Esophagus mucosa (tissue), 1 donor: ENCODE measurements around the gene STEAP4. TPM values are rescaled to one million over a fixed set of nuclear protein-coding genes. Genes with fewer than 3 reads are reported as not detected.
"Not testable (repeated sequence)": the region's sequence is repeated elsewhere in the genome, so short reads cannot be mapped to it uniquely, and the experiment has no call there.

Experiments used
- ATAC-seq: fragments of 200-7000 bp; cut with Tn5 transposase; one replicate; pipeline ENCODE4 v1.9.1; 2020
- total RNA-seq: library from RNA; stranded (reverse); gene quantifications from one replicate; pipeline ENCODE4 v1.2.4, GENCODE V29; 2023
- donor health status: DM: yes; HTN: yes; CAD: no.

STEAP4 gene
- total RNA-seq, 1 donor from 2014 or later: 23.6 TPM

DNA sequence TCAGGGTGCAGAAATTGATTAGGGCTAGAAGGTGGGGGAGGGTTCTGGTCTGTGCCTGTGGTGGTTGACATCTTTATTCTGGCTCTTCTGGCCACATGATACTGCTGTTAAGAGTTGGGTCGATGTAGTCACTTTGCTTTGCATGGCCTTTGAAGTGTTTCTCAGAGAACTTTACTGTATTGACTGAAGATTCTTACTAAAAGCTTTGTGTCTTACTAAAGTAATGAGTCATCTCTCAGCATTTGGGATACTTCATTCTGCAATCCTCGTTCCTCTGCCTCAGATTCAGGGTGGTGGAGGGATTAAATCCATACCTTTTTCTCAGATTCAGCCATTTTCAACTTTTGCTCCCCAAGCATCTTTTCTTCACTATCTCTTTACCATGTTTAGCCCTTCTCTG, 38.6 kb downstream of the STEAP4 start:
- ATAC-seq: no peak

DNA sequence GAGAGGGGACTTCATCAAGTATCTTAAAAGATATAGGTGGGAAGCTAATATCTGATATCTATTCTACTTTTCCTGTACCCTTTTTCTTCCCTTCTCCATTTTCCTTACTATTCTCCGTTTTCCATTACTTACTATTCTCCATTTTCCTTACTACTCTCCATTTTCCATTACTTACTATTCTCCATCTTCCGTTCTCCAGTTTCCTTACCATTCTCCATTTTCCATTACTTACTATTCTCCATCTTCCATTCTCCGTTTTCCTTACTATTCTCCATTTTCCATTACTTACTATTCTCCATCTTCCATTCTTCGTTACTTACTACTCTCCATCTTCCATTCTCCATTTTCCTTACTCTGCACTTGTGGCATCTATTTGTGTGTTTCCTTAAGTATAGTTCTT, 39.3 kb downstream of the STEAP4 start:
- ATAC-seq: no peak

DNA sequence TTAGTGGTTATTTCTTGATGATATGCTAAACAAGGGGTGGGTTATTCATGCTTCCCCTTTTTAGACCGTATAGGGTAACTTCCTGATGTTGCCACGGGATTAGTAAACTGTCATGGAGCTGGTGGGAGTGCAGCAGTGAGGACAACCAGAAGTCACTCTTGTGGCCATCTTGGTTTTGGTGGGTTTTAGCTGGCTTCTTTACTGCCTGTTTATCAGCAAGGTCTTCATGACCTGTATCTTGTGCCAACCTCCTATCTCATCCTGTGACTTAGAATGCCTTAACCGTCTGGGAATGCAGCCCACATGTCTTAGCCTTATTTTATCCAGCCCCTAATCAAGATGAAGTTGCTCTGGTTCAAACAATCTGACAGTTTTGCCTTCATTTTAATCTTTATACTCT, 41.7 kb downstream of the STEAP4 start:
- ATAC-seq: not testable (repeated sequence)

DNA sequence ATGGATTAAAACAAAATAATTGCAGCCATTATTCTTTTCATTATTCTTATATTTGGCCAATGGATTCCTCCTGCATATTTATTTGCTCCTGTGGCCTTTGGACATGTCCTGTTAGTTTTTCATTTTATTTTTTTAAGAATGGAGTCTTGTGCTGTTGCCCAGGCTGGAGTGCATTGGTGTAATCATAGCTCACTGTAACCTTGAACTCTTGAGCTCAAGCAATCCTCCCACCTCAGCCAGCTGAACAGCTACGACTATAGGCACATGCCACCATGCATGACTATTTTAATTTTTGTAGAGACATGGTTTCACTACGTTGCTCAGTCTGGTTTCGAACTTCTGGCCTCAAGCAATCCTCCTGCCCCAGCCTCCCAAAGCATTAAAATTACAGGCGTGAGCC, 44.1 kb downstream of the STEAP4 start:
- no peak for ATAC-seq

DNA sequence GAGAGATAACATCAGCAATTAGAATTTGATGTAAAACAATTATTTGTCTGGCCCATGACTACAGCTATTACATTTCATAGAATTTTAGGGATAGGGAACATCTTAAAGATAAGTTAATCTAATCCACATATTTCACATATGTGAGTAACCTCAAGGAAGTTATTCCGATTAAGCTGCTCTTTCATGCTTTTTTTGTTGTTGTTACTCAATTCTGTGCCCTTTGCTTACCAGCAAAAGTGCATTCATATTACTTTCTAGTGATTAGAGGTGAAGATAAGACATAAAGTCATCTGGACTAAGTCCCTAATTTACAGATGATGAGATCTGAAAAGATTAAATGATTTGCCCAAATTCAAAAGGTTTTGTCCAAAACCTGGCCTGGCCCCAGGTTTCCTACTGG, 46.0 kb downstream of the STEAP4 start:
- no peak for ATAC-seq

DNA sequence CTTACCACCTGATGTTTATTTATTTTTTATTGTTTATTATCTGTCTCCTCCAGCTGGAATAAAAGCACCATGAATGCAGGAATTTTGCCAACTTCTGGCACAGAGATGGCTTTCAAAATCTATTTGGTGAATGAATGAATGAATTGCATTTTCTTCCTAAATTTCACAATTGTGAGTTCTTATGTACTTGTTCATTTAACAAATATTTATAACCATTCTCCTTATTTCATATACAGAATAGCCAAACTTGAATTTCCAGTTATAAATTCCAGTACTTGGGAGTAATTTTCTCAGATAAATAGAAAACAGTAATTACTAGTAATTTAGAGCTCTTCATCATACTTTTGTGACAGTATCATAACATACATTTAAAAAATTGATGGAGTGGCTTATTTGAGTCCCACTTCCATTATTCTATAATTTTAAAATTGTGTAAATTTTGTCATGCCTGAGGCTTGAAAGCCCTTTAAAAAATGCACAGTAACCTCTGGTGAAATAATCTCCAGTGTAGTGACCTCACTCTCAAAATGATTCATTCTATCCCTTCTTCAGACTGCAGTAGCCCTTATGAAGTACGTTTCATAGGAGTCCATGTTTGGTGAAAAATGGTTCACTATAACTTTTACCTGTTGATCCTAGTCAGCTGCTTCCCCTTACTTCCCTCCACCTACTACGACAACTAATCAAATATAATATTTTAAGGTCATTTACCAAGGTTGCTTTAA, 46.9 kb downstream of the STEAP4 start:
- no peak for ATAC-seq

DNA sequence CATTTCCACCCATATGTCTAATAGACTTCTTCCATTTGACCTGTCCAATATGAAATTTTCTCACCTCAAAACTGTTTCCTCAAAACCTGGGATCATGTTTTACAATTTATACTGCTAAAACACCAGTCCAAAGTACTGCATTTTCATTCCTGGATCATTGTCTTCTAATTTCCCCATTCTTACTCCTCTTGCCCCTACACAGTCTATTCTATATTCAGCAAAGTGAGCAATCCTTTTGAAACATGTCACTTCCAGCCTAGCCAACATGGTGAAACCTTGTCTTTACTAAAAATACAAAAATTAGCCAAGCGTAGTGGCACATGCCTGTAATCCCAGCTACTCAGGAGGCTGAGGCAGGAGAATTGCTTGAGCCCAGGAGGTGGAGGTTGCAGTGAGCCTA, 48.4 kb downstream of the STEAP4 start:
- ATAC-seq: not testable (repeated sequence)

DNA sequence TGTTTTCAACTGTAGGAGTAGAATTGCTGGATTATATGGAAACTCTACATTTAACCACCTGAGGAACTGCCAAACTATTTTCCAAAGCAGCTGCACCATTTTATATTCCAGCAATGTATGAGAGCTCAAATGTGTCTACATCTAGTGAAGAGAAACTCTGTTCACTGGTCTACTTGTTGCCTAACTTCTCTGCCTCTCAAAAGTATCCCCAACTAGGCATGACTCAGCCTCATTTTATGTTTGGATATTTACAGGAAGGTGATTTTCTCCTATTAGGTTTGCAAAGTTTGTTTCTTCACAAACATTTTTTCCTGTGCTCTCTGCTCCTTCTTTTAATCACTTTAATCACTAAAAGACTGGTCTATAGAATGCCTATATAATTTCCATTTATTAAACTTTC, 49.8 kb downstream of the STEAP4 start:
- no peak for ATAC-seq

DNA sequence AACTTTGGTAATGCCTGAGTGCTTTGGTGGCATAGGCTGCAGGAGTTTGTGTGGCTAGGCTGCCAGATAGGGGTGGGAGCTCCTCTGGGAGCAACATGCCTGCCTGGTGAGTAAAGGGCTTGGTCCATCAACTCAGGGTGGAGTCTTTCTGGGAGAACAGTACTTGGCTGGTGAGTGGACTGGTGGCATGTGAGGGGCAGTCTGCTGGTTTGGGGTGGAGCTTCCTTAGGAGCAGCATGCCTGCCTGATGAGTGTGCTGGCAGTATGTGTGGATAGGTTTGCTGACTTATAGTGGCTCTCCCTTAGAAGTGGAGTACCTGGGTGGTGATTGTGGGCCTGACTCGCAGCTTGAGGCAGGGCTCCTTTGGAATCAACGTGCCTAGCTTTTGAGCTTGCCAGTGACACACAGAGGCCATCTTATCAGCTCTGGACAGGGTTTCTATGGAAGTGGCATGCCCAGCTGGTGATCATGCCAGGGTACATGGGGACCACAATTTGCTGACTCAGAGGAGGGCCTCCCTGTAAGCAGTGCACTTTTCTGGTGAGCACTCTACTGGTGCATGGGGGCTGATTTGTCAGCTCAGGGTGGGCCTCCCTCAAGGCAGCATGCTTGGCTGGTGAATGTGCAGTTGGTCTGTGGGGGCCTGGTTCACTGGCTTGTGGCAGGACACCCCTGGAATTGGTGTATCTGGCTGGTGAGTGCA, 51.8 kb downstream of the STEAP4 start:
- ATAC-seq: peak; percentile 99

DNA sequence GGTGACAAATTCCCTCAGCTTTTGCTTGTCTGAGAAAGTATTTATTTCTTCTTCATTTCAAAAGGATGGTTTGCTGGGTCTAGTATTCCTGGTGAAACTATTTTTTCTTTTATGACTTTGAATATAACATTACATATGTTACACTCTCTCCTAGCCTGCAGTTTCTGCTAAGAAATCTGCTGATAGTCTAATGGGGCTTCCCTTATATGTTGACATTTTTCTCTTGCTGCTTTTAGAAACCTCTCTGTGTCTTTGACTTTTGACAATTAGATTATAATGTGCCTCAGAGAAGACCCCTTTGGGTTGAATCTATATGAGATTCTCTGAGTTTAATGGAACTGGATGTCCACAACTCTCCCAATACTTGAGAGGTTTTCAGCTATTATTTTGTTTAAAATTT, 53.1 kb downstream of the STEAP4 start:
- ATAC-seq: no peak

DNA sequence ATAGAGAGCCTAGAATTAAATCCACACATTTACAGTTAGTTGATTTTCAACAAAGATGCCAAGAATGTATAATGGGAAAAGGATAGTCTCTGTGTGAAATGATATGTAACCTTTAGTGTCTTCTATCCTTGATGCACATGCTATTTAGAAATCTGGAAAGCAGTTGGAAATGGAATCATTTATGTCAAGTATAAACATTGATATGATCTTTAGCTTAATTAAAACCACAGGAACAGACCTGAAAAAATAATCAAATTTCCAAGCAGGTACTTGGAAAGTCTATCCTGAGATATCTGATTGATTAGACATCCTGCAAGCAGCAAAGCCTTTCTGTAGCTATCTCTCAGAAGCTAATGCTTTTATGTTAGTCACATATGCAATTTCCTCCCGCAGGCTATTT, 62.4 kb downstream of the STEAP4 start:
- no peak for ATAC-seq

DNA sequence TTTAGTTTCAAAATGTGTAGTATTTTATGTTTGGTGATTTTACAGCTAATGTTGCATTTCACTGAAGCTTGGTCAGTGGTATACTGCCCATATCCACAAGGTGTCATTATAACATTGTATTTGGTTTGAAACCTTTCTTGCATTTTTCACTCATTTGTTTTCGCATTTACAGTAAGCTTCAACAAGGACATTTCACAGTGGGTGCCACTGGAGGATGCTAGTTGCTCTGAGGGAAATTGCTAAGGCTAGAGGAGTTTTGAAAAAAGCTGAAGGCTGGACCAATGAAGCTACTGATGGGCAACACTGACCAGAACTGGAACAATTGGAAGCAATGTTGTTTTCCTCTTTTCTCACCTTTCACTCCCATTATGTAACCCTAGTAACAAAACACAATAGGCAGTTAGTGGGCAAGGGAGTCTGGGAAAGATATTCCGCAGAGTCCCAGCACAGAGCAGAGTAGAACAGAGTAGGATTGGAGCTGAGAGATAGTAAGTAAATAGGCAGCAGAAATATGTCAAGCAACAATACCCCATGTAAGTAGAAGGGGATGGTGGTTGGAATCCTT, 63.3 kb downstream of the STEAP4 start:
- ATAC-seq: peak; percentile 89

DNA sequence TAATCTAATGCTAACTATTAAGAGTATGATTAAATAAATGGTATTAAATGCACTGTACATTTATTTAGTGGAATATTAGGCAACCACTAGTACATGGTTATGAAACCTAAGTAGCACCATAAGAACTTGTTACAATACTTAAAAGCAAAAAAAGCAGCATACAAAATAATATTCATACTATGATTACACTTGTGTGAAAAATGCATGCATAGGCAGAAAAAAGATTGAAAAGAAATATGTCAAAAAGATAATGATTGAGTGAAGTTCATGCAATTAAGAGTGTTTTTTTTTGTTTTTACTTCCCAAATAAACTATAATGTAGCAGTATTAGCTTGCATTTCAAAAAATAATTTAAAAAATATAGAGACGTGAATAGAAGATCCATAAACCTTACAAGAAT, 66.8 kb downstream of the STEAP4 start:
- no peak for ATAC-seq

DNA sequence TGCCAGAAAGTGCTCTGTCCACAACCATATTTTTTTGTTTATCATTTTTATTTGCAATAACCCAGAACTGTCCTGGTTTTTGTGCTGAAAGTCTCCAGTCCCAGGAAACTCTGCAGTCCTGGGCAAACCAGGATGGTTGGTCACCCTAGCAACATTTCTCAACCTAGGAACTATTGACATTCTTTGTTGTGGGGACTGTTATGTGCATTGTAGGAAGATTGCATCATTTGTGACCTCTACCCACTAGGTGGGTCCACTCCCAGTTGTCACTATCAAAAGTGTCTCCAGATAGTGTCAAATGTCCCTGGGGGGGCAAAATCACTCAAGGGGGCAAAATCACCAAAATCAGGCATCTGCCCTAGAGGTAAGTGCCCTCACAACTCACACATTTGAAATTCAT, 72.9 kb downstream of the STEAP4 start:
- ATAC-seq: no peak

DNA sequence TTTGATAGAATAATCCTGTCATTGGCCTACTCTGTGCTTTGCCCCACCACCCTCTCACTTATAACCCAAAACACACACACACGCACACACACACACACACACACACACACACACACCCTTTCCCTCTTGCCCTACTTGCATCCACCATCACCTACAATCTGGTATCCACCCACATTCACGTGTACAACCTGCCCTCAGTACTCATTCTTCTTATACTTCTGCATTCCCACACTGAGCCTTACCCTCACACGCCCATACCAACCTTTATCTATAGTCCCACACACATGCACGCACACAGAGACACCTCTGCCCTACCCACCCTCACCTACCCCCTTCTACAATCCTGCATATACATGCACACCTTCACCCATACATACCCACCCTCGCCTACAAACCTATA, 76.0 kb downstream of the STEAP4 start:
- ATAC-seq: no peak

DNA sequence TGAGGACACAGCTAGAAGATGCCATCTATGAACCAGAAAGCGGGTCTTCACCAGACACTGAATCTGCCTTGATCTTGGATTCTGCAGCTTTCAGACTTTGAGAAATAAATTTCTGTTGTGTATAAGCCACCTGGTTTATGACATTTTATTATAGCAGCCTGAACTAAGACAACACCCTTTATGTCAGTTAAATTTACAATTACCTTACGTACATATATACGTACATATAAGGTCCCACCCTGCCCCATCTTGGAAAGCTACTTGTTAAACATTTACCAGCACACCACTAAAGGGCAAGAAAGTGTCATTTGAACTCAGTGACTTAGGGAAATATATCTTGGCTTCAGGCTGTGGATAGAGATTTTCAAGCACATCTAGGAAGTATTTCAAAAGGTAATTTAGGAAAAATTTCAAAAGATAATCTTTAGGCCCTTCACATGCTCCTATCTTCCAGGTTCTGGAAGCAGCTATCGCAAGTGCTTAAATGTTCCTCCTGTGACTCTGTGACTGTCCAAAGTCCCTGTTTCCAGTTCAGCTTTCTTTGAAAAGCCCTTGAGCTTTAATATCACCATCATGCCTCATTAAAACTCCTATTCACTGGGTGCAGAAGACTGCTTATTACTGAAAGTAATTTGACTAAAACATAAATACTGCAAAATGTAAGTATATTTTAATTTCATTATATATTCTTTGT, 77.2 kb downstream of the STEAP4 start:
- ATAC-seq: no peak

DNA sequence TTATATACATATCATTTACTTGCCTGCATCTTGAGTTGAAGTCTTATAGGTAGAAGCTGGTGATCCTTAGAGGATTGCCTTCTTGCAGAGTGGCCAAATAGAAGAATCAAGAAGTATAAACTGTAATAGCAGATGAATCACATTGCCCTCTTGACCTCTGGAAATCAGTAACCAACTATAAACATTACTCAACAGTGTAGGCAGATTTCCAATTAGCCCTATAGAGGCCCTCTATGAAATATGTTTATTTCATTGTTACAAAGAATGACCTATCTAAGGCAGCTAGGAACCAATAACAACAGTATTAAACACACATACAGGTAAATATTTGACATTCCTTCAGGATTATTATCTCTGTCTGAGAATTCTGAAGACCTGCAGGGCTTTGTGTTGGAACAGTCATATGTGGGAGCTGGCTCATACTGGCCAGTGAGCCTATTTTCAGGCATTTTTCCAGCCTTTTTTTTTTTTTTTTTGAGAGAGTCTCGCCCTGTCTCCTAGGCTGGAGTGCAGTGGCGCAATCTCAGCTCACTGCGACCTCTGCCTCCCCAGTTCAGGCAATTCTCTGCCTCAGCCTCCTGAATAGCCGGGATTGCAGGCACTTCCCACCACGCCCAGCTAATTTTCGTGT, 79.7 kb downstream of the STEAP4 start:
- peak; percentile 68 for ATAC-seq

DNA sequence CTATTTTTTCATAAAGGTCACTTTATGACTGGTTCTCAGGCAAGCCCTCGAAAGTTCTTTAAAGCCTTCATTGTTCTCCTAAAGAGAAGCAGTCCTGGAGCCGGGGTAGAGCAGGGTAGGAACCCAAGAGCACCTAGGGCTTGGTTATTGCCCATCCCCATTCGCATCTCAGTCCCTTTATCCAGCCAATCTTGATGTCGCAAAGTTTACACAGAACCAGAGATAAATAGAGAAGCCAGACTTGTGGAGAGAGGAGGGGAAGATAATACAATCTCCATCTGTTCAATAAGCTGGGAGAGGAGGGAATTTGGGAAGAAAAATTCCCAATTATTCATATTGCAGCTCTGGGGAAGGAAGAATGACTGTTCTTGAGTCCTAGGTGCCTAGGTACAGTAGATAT, 80.5 kb downstream of the STEAP4 start:
- ATAC-seq: no peak

DNA sequence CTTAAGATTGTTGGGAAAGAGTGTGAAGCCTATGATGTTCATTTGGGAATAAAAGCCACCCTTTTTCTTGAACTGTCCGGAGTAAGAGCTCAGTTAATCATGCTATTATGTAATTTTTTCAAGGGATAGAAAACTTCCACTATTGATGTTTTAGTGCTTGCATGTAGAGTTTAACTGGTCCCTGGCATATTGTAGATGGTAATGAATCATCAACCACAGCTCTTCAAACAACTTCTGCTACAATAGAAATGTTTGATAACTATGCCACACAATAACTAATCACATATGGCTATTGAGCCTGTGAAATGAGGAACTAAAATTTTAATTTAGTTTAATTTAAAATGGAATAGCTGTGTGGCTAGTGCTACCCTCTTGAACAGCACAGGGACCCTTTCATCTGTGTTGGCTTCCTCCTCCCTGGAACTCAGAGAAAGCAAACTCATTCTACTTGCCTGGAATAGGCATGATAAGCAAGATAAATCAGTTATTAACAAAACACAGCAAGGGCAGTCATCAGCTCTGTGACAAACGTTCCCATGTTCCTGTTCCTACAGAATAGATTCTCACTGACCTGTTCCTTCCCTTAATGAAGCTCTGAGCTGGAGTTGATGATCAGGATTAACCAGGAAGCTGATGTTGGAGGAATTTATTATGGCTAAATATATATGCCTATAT, 82.0 kb downstream of the STEAP4 start:
- ATAC-seq: no peak

DNA sequence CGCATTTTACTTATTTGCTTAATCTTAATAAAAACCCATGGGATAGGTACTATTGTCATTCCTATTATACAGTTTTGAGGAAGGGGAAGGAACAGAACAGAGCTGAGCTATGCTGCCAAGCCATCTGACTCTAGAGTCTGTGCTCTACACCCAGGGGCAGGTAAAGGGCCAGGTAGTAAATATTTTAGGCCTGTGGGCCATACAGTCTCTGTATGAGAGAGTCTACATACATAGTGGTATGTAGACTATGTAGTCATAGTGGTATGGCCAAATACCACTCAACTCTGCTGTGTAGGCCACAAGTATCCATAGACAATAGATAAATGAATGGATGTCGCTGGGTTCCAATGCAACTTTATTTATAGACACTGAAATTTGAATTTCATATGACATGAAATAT, 83.4 kb downstream of the STEAP4 start:
- ATAC-seq: no peak
